HepG2 (cell line): ENCODE data around the gene TPGS1. TPM values are rescaled to one million over a fixed set of nuclear protein-coding genes. Genes with fewer than 3 reads are reported as not detected.

Source experiments
- CENPX ChIP-seq: sonication (generic); formaldehyde crosslinking; IDR thresholded peaks from 2 replicates; pipeline ENCODE4 v1.9.0; 2021; ENCODE audit warnings: mild to moderate bottlenecking, missing genetic modification reagents, moderate library complexity
- ELK4 ChIP-seq: sonication (generic); formaldehyde crosslinking; IDR thresholded peaks from 2 replicates; pipeline ENCODE4 v1.9.0; 2021; ENCODE audit warnings: missing genetic modification reagents, borderline replicate concordance
- KDM4B ChIP-seq: sonication (generic); formaldehyde crosslinking; IDR thresholded peaks from 2 replicates; pipeline ENCODE4 v1.4.0; 2020; ENCODE audit warnings: missing genetic modification reagents
- LCORL ChIP-seq, 2 experiments: fragments of 450-650 bp in 1 of 2; sonication (generic) in 1 of 2; formaldehyde crosslinking in 1 of 2; IDR thresholded peaks; 2 replicates each; pipeline versions ENCODE4 v1.5.0 to v1.6.1; 2017 to 2020; ENCODE audit warnings: antibody characterized with exemption in 1 of 2, missing genetic modification reagents in 1 of 2
- MIER2 ChIP-seq: IDR thresholded peaks from 2 replicates; pipeline ENCODE4 v1.6.1; 2016; ENCODE audit warnings: missing biosample characterization, missing genetic modification reagents
- MXD1 ChIP-seq: sonication (generic); formaldehyde crosslinking; IDR thresholded peaks from 2 replicates; pipeline ENCODE4 v1.4.0; 2020; ENCODE audit warnings: mild to moderate bottlenecking, missing genetic modification reagents
- NCOR1 ChIP-seq: fragments of 200-600 bp; sonication (generic); IDR thresholded peaks from 2 replicates; pipeline ENCODE4 v1.7.0; 2017; ENCODE audit warnings: antibody characterized with exemption, low read length, borderline replicate concordance
- NR2F1 ChIP-seq, 2 experiments: fragments of 450-650 bp in 1 of 2; formaldehyde crosslinking in 1 of 2; IDR thresholded peaks; 2 replicates each; pipeline versions ENCODE4 v1.5.0 to v1.6.1; 2016 to 2020; ENCODE audit warnings: mild to moderate bottlenecking in 1 of 2, missing compliant biosample characterization in 1 of 2, missing genetic modification reagents in 1 of 2, moderate library complexity in 1 of 2
- NR2F6 ChIP-seq, 2 experiments: IDR thresholded peaks; 2 replicates each; pipeline ENCODE4 v1.6.1; 2016; ENCODE audit warnings: antibody characterized with exemption in 1 of 2, mild to moderate bottlenecking in 1 of 2
- RBM22 ChIP-seq: fragments of 200-400 bp; formaldehyde crosslinking; optimal IDR thresholded peaks from 2 replicates; pipeline ENCODE3; 2017; ENCODE audit warnings: mild to moderate bottlenecking, low read length, moderate library complexity
- THAP11 ChIP-seq: IDR thresholded peaks from 2 replicates; pipeline ENCODE4 v1.6.1; 2016; ENCODE audit warnings: missing biosample characterization, missing genetic modification reagents
- THAP8 ChIP-seq: sonication (generic); formaldehyde crosslinking; IDR thresholded peaks from 2 replicates; pipeline ENCODE4 v1.5.1; 2020; ENCODE audit warnings: missing genetic modification reagents, mild to moderate bottlenecking, borderline replicate concordance
- ZBTB7A ChIP-seq: sonication (generic); formaldehyde crosslinking; IDR thresholded peaks from 2 replicates; pipeline ENCODE4 v1.8.0; 2022; ENCODE audit warnings: mild to moderate bottlenecking, missing genetic modification reagents
- ZFP91 ChIP-seq: sonication (generic); formaldehyde crosslinking; IDR thresholded peaks from 2 replicates; pipeline ENCODE4 v1.9.0; 2022; ENCODE audit warnings: missing genetic modification reagents, mild to moderate bottlenecking, borderline replicate concordance
- ZNF276 ChIP-seq: sonication (generic); formaldehyde crosslinking; IDR thresholded peaks from 2 replicates; pipeline ENCODE4 v1.4.0; 2020; ENCODE audit warnings: mild to moderate bottlenecking, low read depth, missing genetic modification reagents
- ZNF34 ChIP-seq: sonication (generic); formaldehyde crosslinking; IDR thresholded peaks from 2 replicates; pipeline ENCODE4 v1.4.0; 2020; ENCODE audit warnings: mild to moderate bottlenecking, missing genetic modification reagents, borderline replicate concordance
- ZNF597 ChIP-seq: sonication (generic); formaldehyde crosslinking; IDR thresholded peaks from 2 replicates; pipeline ENCODE4 v1.5.0; 2020; ENCODE audit warnings: missing genetic modification reagents
- ZNF891 ChIP-seq: sonication (generic); formaldehyde crosslinking; IDR thresholded peaks from 2 replicates; pipeline ENCODE4 v1.5.0; 2020; ENCODE audit warnings: mild to moderate bottlenecking, missing genetic modification reagents
- polyA plus RNA-seq, 8 experiments: library from polyadenylated mRNA; depleted of rRNA in 3 of 8; stranded (reverse) in 7 of 8; unstranded in 1 of 8; fragments of >200 nt; fragmentation: Illumina TruSeq in 4 of 8; extraction: Trizol in 4 of 8; gene quantifications; 2 replicates each; pipeline versions ENCODE4 v1.2.1 to v1.2.3, GENCODE V29; 2011 to 2016; ENCODE audit warnings: low read depth in 4 of 8, missing spikeins in 1 of 8, mixed read lengths in 1 of 8; ENCODE audit not compliant: insufficient read depth in 1 of 8
- total RNA-seq, 5 experiments: library from RNA; depleted of rRNA; stranded (reverse); fragments of >200 nt; fragmentation: Illumina TruSeq; extraction: Trizol; gene quantifications; 2 replicates each; pipeline ENCODE4 v1.2.3, GENCODE V29; 2016; ENCODE audit warnings: low read depth in 1 of 5

The TPGS1 gene
- total and polyA plus RNA-seq, 2 of the 13 experiments (the other 11 are each of a cell fraction or from before 2014, with no cell fraction given) = 1.1 to 6.2 TPM

- peak; percentile 32; the same call in 1 of the 2 replicates for TF ChIP-seq ZFP91 (CRISPR knock-in tag)
- no peak for TF ChIP-seq CENPX
- TF ChIP-seq ZNF276 (CRISPR knock-in tag) = no peak
- TF ChIP-seq LCORL (IDR thresholded peaks at IDR 0.05) = no peak
- 0 out of 2 replicates have a peak, but pooled peaks have one; percentile 26 for TF ChIP-seq LCORL (CRISPR knock-in tag; IDR thresholded peaks at IDR 0.05)
- TF ChIP-seq ELK4 (CRISPR knock-in tag) = no peak
- peak in 1 of 2 experiments; percentile 24; a peak in 1 of 4 replicates for TF ChIP-seq NR2F1 (CRISPR knock-in tag; IDR thresholded peaks at IDR 0.05)
- no peak for TF ChIP-seq RBM22
- peak; percentile 32; the same call in 1 of the 2 replicates for TF ChIP-seq NR2F6 (IDR thresholded peaks at IDR 0.05)
- TF ChIP-seq NR2F6 (CRISPR knock-in tag; IDR thresholded peaks at IDR 0.05) = peak; percentile 55; the same call in 1 of the 2 replicates
- peak; percentile 91 for TF ChIP-seq MIER2 (CRISPR knock-in tag)
- TF ChIP-seq ZNF34 (CRISPR knock-in tag) = no peak
- TF ChIP-seq THAP8 (CRISPR knock-in tag) = no peak
- TF ChIP-seq MXD1 (CRISPR knock-in tag) = no peak
- TF ChIP-seq NCOR1 = 0 out of 2 replicates have a peak, but pooled peaks have one; percentile 38
- no peak for TF ChIP-seq ZNF891 (CRISPR knock-in tag)
- peak; percentile 43; the same call in 1 of the 2 replicates for TF ChIP-seq THAP11 (CRISPR knock-in tag)
- no peak for TF ChIP-seq ZNF597
- TF ChIP-seq KDM4B (CRISPR knock-in tag) = no peak
- TF ChIP-seq ZBTB7A (CRISPR knock-in tag) = peak; percentile 49; the same call in 1 of the 2 replicates
Observed at GRCh38 chr19:482186-483041, 24.9 kb upstream of the TPGS1 start (continued).
